ENCODE data around the gene ATRX.

DNA sequence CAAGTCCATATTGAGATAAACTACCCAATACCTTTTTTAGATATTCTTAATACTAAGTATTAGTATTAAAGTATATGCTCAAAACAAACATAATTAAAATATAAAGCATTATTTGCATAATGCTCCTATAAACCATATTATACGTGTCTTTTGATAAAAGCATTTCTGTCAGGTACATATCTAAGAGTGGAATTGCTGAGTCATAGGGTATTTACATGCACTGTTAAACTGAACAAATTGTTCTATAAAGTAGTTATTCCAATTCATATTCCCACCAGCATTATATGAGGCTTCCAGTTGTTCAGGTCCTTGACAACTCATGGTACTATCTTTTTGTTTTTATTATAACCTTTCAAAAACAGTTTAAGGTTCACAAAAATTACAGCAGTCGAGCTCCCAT, 224.6 kb downstream of the ATRX start:
- no peak for TF ChIP-seq POLR2A (IDR thresholded peaks at IDR 0.05)
- TF ChIP-seq, protein P1, sequence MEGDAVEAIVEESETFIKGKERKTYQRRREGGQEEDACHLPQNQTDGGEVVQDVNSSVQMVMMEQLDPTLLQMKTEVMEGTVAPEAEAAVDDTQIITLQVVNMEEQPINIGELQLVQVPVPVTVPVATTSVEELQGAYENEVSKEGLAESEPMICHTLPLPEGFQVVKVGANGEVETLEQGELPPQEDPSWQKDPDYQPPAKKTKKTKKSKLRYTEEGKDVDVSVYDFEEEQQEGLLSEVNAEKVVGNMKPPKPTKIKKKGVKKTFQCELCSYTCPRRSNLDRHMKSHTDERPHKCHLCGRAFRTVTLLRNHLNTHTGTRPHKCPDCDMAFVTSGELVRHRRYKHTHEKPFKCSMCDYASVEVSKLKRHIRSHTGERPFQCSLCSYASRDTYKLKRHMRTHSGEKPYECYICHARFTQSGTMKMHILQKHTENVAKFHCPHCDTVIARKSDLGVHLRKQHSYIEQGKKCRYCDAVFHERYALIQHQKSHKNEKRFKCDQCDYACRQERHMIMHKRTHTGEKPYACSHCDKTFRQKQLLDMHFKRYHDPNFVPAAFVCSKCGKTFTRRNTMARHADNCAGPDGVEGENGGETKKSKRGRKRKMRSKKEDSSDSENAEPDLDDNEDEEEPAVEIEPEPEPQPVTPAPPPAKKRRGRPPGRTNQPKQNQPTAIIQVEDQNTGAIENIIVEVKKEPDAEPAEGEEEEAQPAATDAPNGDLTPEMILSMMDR (IDR thresholded peaks at IDR 0.05) = no peak
